ENCODE results near the gene SIGLEC1. TPM values are rescaled to one million over a fixed set of nuclear protein-coding genes. Genes with fewer than 3 reads are reported as not detected.
A peak's percentile ranks its signal among the peaks of the same experiment; 100 is the strongest.

SIGLEC1 gene
- total RNA-seq, 4 donors from 2014 or later, result 5.2 to 33.9 (median 13.1) TPM

DNA sequence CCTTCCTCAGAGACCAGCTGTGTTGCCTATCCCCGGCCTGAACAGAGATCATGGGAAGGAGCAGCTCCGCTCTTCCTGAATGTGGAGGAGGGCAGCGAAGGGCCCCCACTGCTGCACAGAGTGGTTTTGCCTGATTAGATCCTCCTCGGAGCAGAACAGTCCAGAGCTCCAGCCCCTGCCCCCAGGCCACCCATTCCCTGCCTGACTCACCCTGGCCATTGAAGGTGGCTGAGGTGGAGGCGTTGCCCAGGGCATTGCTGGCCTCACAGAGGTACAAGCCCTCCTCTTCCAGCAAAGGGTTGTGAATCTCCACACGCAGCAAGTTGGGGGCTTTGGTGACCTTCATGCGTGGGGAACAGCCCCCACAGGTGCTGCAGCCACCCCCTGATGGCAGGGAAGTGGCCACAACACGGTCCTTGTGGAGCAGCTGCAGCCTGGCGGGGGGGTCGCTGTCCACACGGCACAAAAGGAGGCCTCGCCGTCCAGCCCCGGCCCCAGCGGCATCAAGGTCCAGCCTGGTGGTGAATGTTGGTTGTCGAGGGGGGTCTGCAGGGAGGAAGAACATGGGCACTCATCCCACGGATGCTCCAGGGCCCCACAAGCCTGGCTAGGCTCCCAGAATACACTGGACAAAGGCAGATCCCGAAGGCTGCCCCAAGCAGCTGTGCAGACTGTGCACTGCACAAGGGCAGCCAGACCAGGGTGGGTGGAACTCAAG is 14.7 kb downstream of the SIGLEC1 start:
- Histone ChIP-seq H3K27ac (no peak overlapping the region), H3K36me3 (no peaks in the 10 kb centered on the region), H3K9me3 (peaks cover 0 to 8% (median 0%) of the 10 kb centered on the region in 4 donors), H3K27me3 (no peaks in the 10 kb centered on the region), H3K4me3 (no peak overlapping the region), H3K4me1 (no peaks in the 10 kb centered on the region)
- no peak for DNase-seq (ENCODE audit: low spot score in 2 of 2)
- WGBS, 2 donors, result 75 to 76% methylated on average over 15 of the region's 18 CpGs
- no peak for TF ChIP-seq POLR2A (IDR thresholded peaks at IDR 0.05)
- no peak for TF ChIP-seq EP300 (IDR thresholded peaks at IDR 0.05)
- TF ChIP-seq, protein P1, sequence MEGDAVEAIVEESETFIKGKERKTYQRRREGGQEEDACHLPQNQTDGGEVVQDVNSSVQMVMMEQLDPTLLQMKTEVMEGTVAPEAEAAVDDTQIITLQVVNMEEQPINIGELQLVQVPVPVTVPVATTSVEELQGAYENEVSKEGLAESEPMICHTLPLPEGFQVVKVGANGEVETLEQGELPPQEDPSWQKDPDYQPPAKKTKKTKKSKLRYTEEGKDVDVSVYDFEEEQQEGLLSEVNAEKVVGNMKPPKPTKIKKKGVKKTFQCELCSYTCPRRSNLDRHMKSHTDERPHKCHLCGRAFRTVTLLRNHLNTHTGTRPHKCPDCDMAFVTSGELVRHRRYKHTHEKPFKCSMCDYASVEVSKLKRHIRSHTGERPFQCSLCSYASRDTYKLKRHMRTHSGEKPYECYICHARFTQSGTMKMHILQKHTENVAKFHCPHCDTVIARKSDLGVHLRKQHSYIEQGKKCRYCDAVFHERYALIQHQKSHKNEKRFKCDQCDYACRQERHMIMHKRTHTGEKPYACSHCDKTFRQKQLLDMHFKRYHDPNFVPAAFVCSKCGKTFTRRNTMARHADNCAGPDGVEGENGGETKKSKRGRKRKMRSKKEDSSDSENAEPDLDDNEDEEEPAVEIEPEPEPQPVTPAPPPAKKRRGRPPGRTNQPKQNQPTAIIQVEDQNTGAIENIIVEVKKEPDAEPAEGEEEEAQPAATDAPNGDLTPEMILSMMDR (IDR thresholded peaks at IDR 0.05), result no peak

DNA sequence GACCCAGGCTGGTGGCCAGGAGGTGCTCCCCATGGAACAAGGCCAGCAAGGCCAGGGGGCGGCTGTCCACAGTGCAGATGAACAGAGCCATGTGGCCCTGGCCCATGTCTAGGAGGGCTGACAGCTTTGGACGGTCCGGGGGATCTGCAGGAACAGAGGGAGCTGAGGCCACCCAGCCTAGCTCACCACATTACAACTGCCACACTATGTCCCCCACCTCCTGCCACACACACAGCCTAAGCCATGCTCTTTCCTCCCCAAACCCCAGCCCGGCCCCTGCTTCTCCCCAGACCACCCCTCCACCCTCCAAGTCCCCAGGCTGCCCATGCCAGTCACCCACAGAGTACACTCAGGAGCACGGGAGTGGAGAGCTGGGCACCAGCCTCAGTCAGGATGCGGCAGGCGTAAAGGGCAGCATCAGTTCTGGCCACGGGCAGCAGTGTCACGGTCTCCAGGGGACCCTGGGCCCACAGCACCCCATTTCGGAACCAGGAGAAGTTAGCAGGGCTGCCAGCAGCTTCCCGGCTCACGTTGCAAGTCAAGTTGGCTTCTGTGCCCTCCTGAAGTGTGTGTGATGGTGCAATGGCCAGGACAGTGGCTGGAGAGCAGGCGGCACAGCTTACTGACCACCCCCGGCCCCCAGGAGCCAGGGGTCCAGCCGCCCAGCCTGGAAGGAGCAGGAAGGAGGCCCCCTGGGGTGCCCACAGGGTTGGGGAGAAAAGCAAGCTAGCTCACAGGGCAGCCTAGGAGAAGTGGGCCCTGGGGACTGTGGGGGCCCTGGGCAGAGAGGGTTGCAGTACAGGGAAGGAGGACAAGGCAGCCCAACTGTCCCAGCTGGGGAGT is 15.4 kb downstream of the SIGLEC1 start:
- DNase-seq (ENCODE audit: low spot score in 2 of 2), result no peak
- TF ChIP-seq, protein P1 (IDR thresholded peaks at IDR 0.05), result no peak
- TF ChIP-seq POLR2A (IDR thresholded peaks at IDR 0.05), result no peak
- TF ChIP-seq EP300 (IDR thresholded peaks at IDR 0.05), result no peak
- 86 to 92% methylated on average over 14 to 15 of the region's 15 CpGs for WGBS, 2 donors
- Histone ChIP-seq H3K27me3 (no peaks in the 10 kb centered on the region), H3K36me3 (no peaks in the 10 kb centered on the region), H3K4me3 (no peak overlapping the region), H3K4me1 (no peaks in the 10 kb centered on the region), H3K9me3 (peaks cover 0 to 8% (median 0%) of the 10 kb centered on the region in 4 donors), H3K27ac (no peak overlapping the region)

DNA sequence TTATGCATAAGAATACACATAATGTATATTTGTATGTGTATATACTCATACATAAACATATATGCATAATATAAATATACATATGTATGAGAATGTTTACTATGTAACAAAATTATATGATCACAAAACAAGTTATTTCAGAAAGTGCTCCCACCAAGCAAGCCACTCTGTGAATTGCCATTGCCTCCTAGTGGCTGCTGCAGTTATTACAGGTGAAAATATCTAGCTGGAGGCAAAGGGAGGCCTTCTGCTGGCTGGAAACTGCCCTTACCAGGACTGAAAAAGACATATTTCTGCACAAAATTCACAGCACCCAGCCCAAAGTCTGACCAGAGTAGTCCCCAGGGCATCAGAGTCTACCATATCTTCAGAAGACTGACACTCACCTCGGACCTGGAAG is 16.2 kb downstream of the SIGLEC1 start:
- Histone ChIP-seq H3K4me3 (no peak overlapping the region), H3K4me1 (no peaks in the 10 kb centered on the region), H3K9me3 (peaks cover 0 to 8% (median 0%) of the 10 kb centered on the region in 4 donors), H3K27ac (no peak overlapping the region), H3K36me3 (no peaks in the 10 kb centered on the region), H3K27me3 (no peaks in the 10 kb centered on the region)
- WGBS, 2 donors, result 92 to 100% methylated on average over 1 of the region's 1 CpG
- TF ChIP-seq, protein P1 (IDR thresholded peaks at IDR 0.05), result peak in 1 of 5 experiments; percentile 9
- TF ChIP-seq POLR2A (IDR thresholded peaks at IDR 0.05), result no peak
- no peak for DNase-seq (ENCODE audit: low spot score in 2 of 2)

DNA sequence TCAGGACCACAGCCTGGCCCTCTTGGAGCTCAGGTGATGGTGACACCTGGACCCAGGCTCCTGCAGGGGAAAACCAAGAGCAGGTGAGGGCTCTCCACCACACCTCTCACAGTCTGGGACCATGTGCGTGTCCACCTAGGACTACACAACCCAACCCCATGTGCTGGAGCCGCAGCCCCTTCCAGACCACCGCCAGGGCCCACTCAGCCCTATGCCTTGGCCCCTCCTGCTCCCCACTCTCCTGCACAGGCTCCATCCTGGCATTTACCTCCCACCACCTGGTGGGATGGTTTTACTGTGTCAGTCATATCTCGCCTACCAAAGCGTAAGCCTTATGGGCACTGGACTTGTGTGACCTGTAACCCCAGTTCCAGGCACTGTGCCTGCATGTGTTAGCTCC is 17.5 kb downstream of the SIGLEC1 start:
- Histone ChIP-seq H3K36me3 (no peaks in the 10 kb centered on the region), H3K27me3 (no peaks in the 10 kb centered on the region), H3K4me1 (no peaks in the 10 kb centered on the region), H3K27ac (no peak overlapping the region), H3K9me3 (peaks cover 0 to 8% (median 0%) of the 10 kb centered on the region in 4 donors), H3K4me3 (no peak overlapping the region)
- no peak for DNase-seq (ENCODE audit: low spot score in 2 of 2)
- TF ChIP-seq, protein P1 (IDR thresholded peaks at IDR 0.05), result no peak
- TF ChIP-seq EP300 (IDR thresholded peaks at IDR 0.05), result no peak
- TF ChIP-seq POLR2A (IDR thresholded peaks at IDR 0.05), result no peak
- WGBS, 2 donors, result 90 to 93% methylated on average over 5 of the region's 5 CpGs

DNA sequence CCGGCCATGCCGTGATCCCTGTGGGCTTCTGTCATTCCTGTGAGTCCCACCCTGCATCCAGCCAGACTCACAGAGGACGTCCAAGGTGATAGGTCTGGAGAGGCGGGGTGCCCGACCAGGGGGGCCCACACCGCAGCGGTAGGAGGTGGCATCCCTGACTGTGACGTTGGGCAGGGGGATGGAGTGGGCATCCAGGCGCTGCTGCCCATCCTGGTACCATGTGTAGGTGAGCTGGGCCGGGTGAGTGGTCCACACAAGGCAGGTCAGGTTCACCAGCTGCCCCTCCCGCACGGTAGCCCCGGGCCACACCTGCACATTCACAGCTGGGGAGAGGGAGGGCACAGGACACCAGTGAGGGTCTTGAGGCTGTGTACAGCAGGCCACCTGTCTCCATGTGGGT is 19.0 kb downstream of the SIGLEC1 start:
- H3K4me3 ChIP-seq, result no peak overlapping the region
- peaks cover 0 to 8% (median 0%) of the 10 kb centered on the region in 4 donors for H3K9me3 ChIP-seq
- no peak overlapping the region for H3K27ac ChIP-seq
- H3K36me3 ChIP-seq, result no peaks in the 10 kb centered on the region
- 86 to 94% methylated on average over 4 to 13 of the region's 13 CpGs for WGBS, 2 donors
- DNase-seq (ENCODE audit: low spot score in 2 of 2), result no peak
- no peak for TF ChIP-seq POLR2A (IDR thresholded peaks at IDR 0.05)
- TF ChIP-seq, protein P1 (IDR thresholded peaks at IDR 0.05), result no peak
- no peak for TF ChIP-seq EP300 (IDR thresholded peaks at IDR 0.05)
- no peaks in the 10 kb centered on the region for H3K27me3 ChIP-seq
- peaks cover 0 to 2% (median 0%) of the 10 kb centered on the region in 4 donors for H3K4me1 ChIP-seq
